Dermis microvascular lymphatic vessel endothelial cell (primary cell): Measurements from ENCODE around the gene CAMK2N2. TPM values are rescaled to one million over a fixed set of nuclear protein-coding genes. Genes with fewer than 3 reads are reported as not detected.

Source experiments
- DNase-seq, 2 donors: peaks; one replicate each; pipeline versions ENCODE4 v3.0.0 to v3.0.0-alpha.2; 2010; ENCODE audit warnings: low read depth in 2 of 2
- total RNA-seq: library from RNA; depleted of rRNA; stranded (reverse); fragments of >200 nt; gene quantifications from 2 replicates; pipeline ENCODE4 v1.2.1, GENCODE V29; 2014

CAMK2N2 gene
- total RNA-seq, 1 donor from 2014 or later, result not detected

- DNase-seq, result no peak
Measured at GRCh38 chr3:184223946-184224345, 37.4 kb downstream of the CAMK2N2 start.

- no peak for DNase-seq
Measured at GRCh38 chr3:184222521-184222920, 38.8 kb downstream of the CAMK2N2 start.

- DNase-seq, result no peak
Measured at GRCh38 chr3:184218814-184219213, 42.5 kb downstream of the CAMK2N2 start.

- no peak for DNase-seq
Measured at GRCh38 chr3:184211718-184212117, 49.6 kb downstream of the CAMK2N2 start.

- no peak for DNase-seq
Measured at GRCh38 chr3:184211297-184211696, 50.1 kb downstream of the CAMK2N2 start.

Other genes starting within 250 kb of the CAMK2N2 start
- gene ABCC5, start 243.7 kb downstream of the CAMK2N2 start, total RNA-seq, result 10.1 and 12.4 TPM in 2 replicates
- not detected in 2 replicates for gene HTR3D, start 229.8 kb downstream of the CAMK2N2 start, total RNA-seq
- under 0.01 TPM in 1 of 2 replicates, not detected in the other for gene HTR3C, start 208.5 kb downstream of the CAMK2N2 start, total RNA-seq
- not detected in 2 replicates for gene HTR3E, start 164.5 kb downstream of the CAMK2N2 start, total RNA-seq
- gene EIF2B5, start 126.2 kb downstream of the CAMK2N2 start, total RNA-seq, result 31.5 and 38.3 TPM in 2 replicates
- 13.9 and 28.1 TPM in 2 replicates for gene DVL3, start 106.2 kb downstream of the CAMK2N2 start, total RNA-seq
- gene AP2M1, start 86.7 kb downstream of the CAMK2N2 start, total RNA-seq, result 379 and 607 TPM in 2 replicates
- gene ABCF3, start 75.4 kb downstream of the CAMK2N2 start, total RNA-seq, result 45.7 and 73.1 TPM in 2 replicates
- not detected in 2 replicates for gene VWA5B2, start 32.0 kb downstream of the CAMK2N2 start, total RNA-seq
- 20.5 and 25.0 TPM in 2 replicates for gene ALG3, start 12.6 kb downstream of the CAMK2N2 start, total RNA-seq
- gene EEF1AKMT4, start 11.9 kb downstream of the CAMK2N2 start, total RNA-seq, result 3.5 and 4.7 TPM in 2 replicates
- not detected in 2 replicates for gene ECE2, start 14.5 kb upstream of the CAMK2N2 start, total RNA-seq
- gene PSMD2, start 37.7 kb upstream of the CAMK2N2 start, total RNA-seq, result 428 and 463 TPM in 2 replicates
- gene EIF4G1, start 53.1 kb upstream of the CAMK2N2 start, total RNA-seq, result 212 and 278 TPM in 2 replicates
- gene FAM131A, start 76.0 kb upstream of the CAMK2N2 start, total RNA-seq, result 25.2 and 43.9 TPM in 2 replicates
- 2.1 and 2.3 TPM in 2 replicates for gene CLCN2, start 100.1 kb upstream of the CAMK2N2 start, total RNA-seq
- gene POLR2H, start 100.2 kb upstream of the CAMK2N2 start, total RNA-seq, result 82.8 and 89.1 TPM in 2 replicates
- gene THPO, start 116.7 kb upstream of the CAMK2N2 start, total RNA-seq, result under 0.01 TPM in 2 replicates
- gene CHRD, start 118.5 kb upstream of the CAMK2N2 start, total RNA-seq, result 0.63 and 0.77 TPM in 2 replicates